Endothelial cell (in vitro differentiated cells): ENCODE results near the gene PTGER1. TPM values are rescaled to one million over a fixed set of nuclear protein-coding genes. Genes with fewer than 3 reads are reported as not detected.

Experiments
- DNase-seq: peaks from one replicate; pipeline ENCODE4 v3.0.0; 2021; ENCODE audit warnings: low spot score
- H3K27ac Mint-ChIP-seq: one replicate; pipeline ENCODE4 v1.8.0; 2021; ENCODE audit warnings: mixed read lengths, inconsistent platforms; ENCODE audit not compliant: unreplicated experiment
- H3K27me3 Mint-ChIP-seq: one replicate; pipeline ENCODE4 v1.8.0; 2021; ENCODE audit warnings: mild to moderate bottlenecking, moderate library complexity, mixed read lengths, inconsistent platforms; ENCODE audit not compliant: unreplicated experiment
- H3K36me3 Mint-ChIP-seq: one replicate; pipeline ENCODE4 v1.8.0; 2021; ENCODE audit warnings: mild to moderate bottlenecking, low read depth, mixed read lengths, inconsistent platforms; ENCODE audit not compliant: unreplicated experiment
- H3K4me1 Mint-ChIP-seq: one replicate; pipeline ENCODE4 v1.8.0; 2021; ENCODE audit warnings: mild to moderate bottlenecking, mixed read lengths, inconsistent platforms; ENCODE audit not compliant: unreplicated experiment
- H3K4me3 Mint-ChIP-seq: one replicate; pipeline ENCODE4 v1.8.0; 2021; ENCODE audit warnings: mild to moderate bottlenecking, mixed read lengths, inconsistent platforms; ENCODE audit not compliant: unreplicated experiment
- H3K9me3 Mint-ChIP-seq: one replicate; pipeline ENCODE4 v1.8.0; 2021; ENCODE audit warnings: mixed read lengths, inconsistent platforms; ENCODE audit not compliant: unreplicated experiment
- CTCF ChIP-seq: fragments of 200-600 bp; sonication (generic); IDR thresholded peaks from one replicate; pipeline ENCODE4 v1.5.0; 2021; ENCODE audit warnings: antibody characterized with exemption; ENCODE audit not compliant: unreplicated experiment
- total RNA-seq: library from RNA; stranded (reverse); fragmentation: NEBNext Ultra II Directional; extraction: Animal tissue kit (Norgen Biotek cat#: 25700); gene quantifications from one replicate; pipeline ENCODE4 v1.2.1, GENCODE V29; 2021; ENCODE audit not compliant: unreplicated experiment

PTGER1 gene
- total RNA-seq, 1 donor from 2014 or later = 0.31 TPM

GRCh38 chr19:14441041-14441938 lies 33.9 kb downstream of the PTGER1 start:
- H3K36me3 Mint-ChIP-seq = peaks cover 30% of the 10 kb centered on the region

GRCh38 chr19:14440049-14440448 lies 35.1 kb downstream of the PTGER1 start:
- peak; percentile 42 for DNase-seq
- peaks cover 24% of the 10 kb centered on the region for H3K36me3 Mint-ChIP-seq
- H3K4me1 Mint-ChIP-seq = peaks cover 22% of the 10 kb centered on the region
- H3K4me3 Mint-ChIP-seq = peak overlapping the region; percentile 28
- no peaks in the 10 kb centered on the region for H3K9me3 Mint-ChIP-seq
- TF ChIP-seq CTCF = no peak
- H3K27ac Mint-ChIP-seq = peak overlapping the region; percentile 53
- H3K27me3 Mint-ChIP-seq = peaks cover 13% of the 10 kb centered on the region

More at GRCh38 chr19:14441041-14441938, 33.9 kb downstream of the PTGER1 start:
- Mint-ChIP-seq H3K9me3 (no peaks in the 10 kb centered on the region), H3K4me1 (peaks cover 22% of the 10 kb centered on the region), H3K4me3 (peak overlapping the region; percentile 75), H3K27me3 (peaks cover 13% of the 10 kb centered on the region), H3K27ac (no peak overlapping the region)
- no peak for TF ChIP-seq CTCF
- DNase-seq = no peak

- Mint-ChIP-seq H3K4me3 (peak overlapping the region; percentile 82), H3K9me3 (no peaks in the 10 kb centered on the region), H3K36me3 (peaks cover 15% of the 10 kb centered on the region), H3K4me1 (peaks cover 29% of the 10 kb centered on the region), H3K27me3 (peaks cover 13% of the 10 kb centered on the region), H3K27ac (peak overlapping the region; percentile 92)
- DNase-seq = peak; percentile 14
- TF ChIP-seq CTCF = no peak
Observed at GRCh38 chr19:14439014-14439413, 36.1 kb downstream of the PTGER1 start.

- no peaks in the 10 kb centered on the region for H3K9me3 Mint-ChIP-seq
- peak overlapping the region; percentile 19 for H3K4me3 Mint-ChIP-seq
- peak overlapping the region; percentile 2 for H3K27ac Mint-ChIP-seq
- H3K36me3 Mint-ChIP-seq = peaks cover 10% of the 10 kb centered on the region
- H3K4me1 Mint-ChIP-seq = peaks cover 30% of the 10 kb centered on the region
- TF ChIP-seq CTCF = no peak
- H3K27me3 Mint-ChIP-seq = peaks cover 12% of the 10 kb centered on the region
- DNase-seq = no peak
Observed at GRCh38 chr19:14437578-14438140, 37.5 kb downstream of the PTGER1 start.
